Colonic mucosa (tissue), 4 donors: Measurements from ENCODE around the gene XXYLT1. TPM values are rescaled to one million over a fixed set of nuclear protein-coding genes. Genes with fewer than 3 reads are reported as not detected.

Experiments used
- DNase-seq: peaks from one replicate; pipeline ENCODE4 v3.0.0-alpha.2; 2020
- H3K27ac ChIP-seq: fragments of 200-600 bp; one replicate; pipeline ENCODE4 v1.8.0; 2021
- H3K27me3 ChIP-seq: fragments of 200-600 bp; one replicate; pipeline ENCODE4 v1.8.0; 2021
- H3K36me3 ChIP-seq: fragments of 200-600 bp; one replicate; pipeline ENCODE4 v1.8.0; 2021
- H3K4me1 ChIP-seq: fragments of 200-600 bp; one replicate; pipeline ENCODE4 v1.8.0; 2021; ENCODE audit warnings: mild to moderate bottlenecking
- H3K4me3 ChIP-seq: fragments of 200-600 bp; one replicate; pipeline ENCODE4 v1.8.0; 2021
- H3K9ac ChIP-seq, 2 donors: one replicate each; pipeline ENCODE4 v1.7.0; 2013; ENCODE audit warnings: control low read depth in 2 of 2, low read depth in 2 of 2, low read length in 2 of 2
- H3K9me3 ChIP-seq: fragments of 200-600 bp; one replicate; pipeline ENCODE4 v1.8.0; 2021
- CTCF ChIP-seq: fragments of 200-600 bp; IDR thresholded peaks from one replicate; pipeline ENCODE4 v1.8.0; 2022; ENCODE audit warnings: antibody characterized with exemption, mild to moderate bottlenecking
- intact Hi-C: fragments of 100-400 bp; cut with DNase I; formaldehyde crosslinking; loops from one replicate; pipeline ENCODE4 v1.14.1; 2022
- total RNA-seq, 2 donors: library from RNA; stranded (reverse); fragmentation: NEBNext Ultra II Directional in 1 of 2; extraction: Animal tissue kit (Norgen Biotek cat#: 25700) in 1 of 2; gene quantifications; one replicate each; pipeline ENCODE4 v1.2.1, GENCODE V29; 2021
- donor health status: healthy.
- donor health status: DM: no; HTN: no; CAD: no.
- donor health status: DM: no; HTN: no; CAD: no.

XXYLT1 gene
- total RNA-seq, 2 donors from 2014 or later, result 8.3 to 10.9 TPM

GRCh38 chr3:195061756-195062655 lies 209.0 kb downstream of the XXYLT1 start:
- Histone ChIP-seq H3K9ac (no peak overlapping the region), H3K9me3 (no peaks in the 10 kb centered on the region), H3K4me3 (no peak overlapping the region), H3K4me1 (no peaks in the 10 kb centered on the region), H3K27me3 (no peaks in the 10 kb centered on the region), H3K36me3 (no peaks in the 10 kb centered on the region), H3K27ac (no peak overlapping the region)
- TF ChIP-seq CTCF, result no peak
- intact Hi-C loops, result no loop called here
- DNase-seq, result no peak

GRCh38 chr3:195060531-195061291 lies 210.2 kb downstream of the XXYLT1 start:
- Histone ChIP-seq H3K4me1 (no peaks in the 10 kb centered on the region), H3K27ac (no peak overlapping the region), H3K9ac (no peak overlapping the region), H3K27me3 (no peaks in the 10 kb centered on the region), H3K36me3 (no peaks in the 10 kb centered on the region), H3K9me3 (no peaks in the 10 kb centered on the region), H3K4me3 (no peak overlapping the region)
- intact Hi-C loops, result no loop called here
- TF ChIP-seq CTCF, result no peak
- DNase-seq, result no peak

- no peak for TF ChIP-seq CTCF
- intact Hi-C loops, result no loop called here
- DNase-seq, result no peak
- Histone ChIP-seq H3K9me3 (no peaks in the 10 kb centered on the region), H3K27ac (no peak overlapping the region), H3K4me3 (no peak overlapping the region), H3K27me3 (no peaks in the 10 kb centered on the region), H3K9ac (no peak overlapping the region), H3K36me3 (no peaks in the 10 kb centered on the region), H3K4me1 (no peaks in the 10 kb centered on the region)
Measured at GRCh38 chr3:195060217-195060481, 210.8 kb downstream of the XXYLT1 start.

GRCh38 chr3:195059471-195060216 lies 211.3 kb downstream of the XXYLT1 start:
- H3K4me1 ChIP-seq, result no peaks in the 10 kb centered on the region
- H3K9ac ChIP-seq, result no peak overlapping the region
- H3K27ac ChIP-seq, result no peak overlapping the region
- DNase-seq, result no peak
- no peaks in the 10 kb centered on the region for H3K36me3 ChIP-seq
- H3K27me3 ChIP-seq, result no peaks in the 10 kb centered on the region
- intact Hi-C loops, result no loop called here
- no peak overlapping the region for H3K4me3 ChIP-seq
- TF ChIP-seq CTCF, result no peak
- H3K9me3 ChIP-seq, result no peaks in the 10 kb centered on the region

GRCh38 chr3:195059006-195059350 lies 212.0 kb downstream of the XXYLT1 start:
- H3K27me3 ChIP-seq, result no peaks in the 10 kb centered on the region
- no peak overlapping the region for H3K9ac ChIP-seq
- no peaks in the 10 kb centered on the region for H3K9me3 ChIP-seq
- no peak for DNase-seq
- no peak for TF ChIP-seq CTCF
- H3K4me1 ChIP-seq, result no peaks in the 10 kb centered on the region
- intact Hi-C loops, result no loop called here
- H3K4me3 ChIP-seq, result no peak overlapping the region
- H3K36me3 ChIP-seq, result no peaks in the 10 kb centered on the region
- no peak overlapping the region for H3K27ac ChIP-seq
